Fibroblast of villous mesenchyme (primary cell): ENCODE measurements around the gene RECQL5. TPM values are rescaled to one million over a fixed set of nuclear protein-coding genes. Genes with fewer than 3 reads are reported as not detected.

Experiments used
- DNase-seq: peaks from one replicate; pipeline ENCODE4 v3.0.0-alpha.2; 2010; ENCODE audit warnings: low read depth
- H3K4me3 ChIP-seq: 2 replicates; pipeline ENCODE4 v1.5.1; 2011; ENCODE audit warnings: low read depth, mild to moderate bottlenecking, low read length
- total RNA-seq: library from RNA; depleted of rRNA; stranded (reverse); fragments of >200 nt; gene quantifications from 2 replicates; pipeline ENCODE4 v1.2.3, GENCODE V29; 2012
- TF ChIP-seq, protein P1 (sequence below): IDR thresholded peaks from 2 replicates; pipeline ENCODE4 v1.5.1; 2012; ENCODE audit warnings: low read depth, mild to moderate bottlenecking, low read length; ENCODE audit not compliant: insufficient read depth

RECQL5 gene
- total RNA-seq, 1 donor, result 20.7 TPM

DNA sequence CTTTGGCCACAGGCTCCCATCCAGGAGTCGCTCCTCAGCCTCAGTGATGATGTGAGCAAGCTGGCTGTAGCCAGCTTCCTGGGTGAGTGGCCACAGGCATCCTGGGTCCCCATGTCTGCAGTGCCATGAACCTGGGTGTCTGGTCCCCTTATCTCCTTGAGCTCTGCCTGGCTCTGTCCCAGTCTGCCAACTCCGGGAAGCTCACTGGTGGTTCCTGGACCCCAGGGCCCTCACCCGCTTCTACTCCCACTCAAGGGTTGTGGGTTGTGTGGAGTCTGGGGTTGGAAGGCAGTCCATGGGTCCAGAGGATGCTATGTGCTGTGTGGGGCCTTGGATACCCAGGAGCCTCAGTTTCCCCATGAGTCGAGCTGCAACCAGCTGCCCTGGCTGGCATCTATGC is 45.5 kb downstream of the RECQL5 start:
- DNase-seq, result no peak
- H3K4me3 ChIP-seq, result no peak overlapping the region
- TF ChIP-seq, protein P1, sequence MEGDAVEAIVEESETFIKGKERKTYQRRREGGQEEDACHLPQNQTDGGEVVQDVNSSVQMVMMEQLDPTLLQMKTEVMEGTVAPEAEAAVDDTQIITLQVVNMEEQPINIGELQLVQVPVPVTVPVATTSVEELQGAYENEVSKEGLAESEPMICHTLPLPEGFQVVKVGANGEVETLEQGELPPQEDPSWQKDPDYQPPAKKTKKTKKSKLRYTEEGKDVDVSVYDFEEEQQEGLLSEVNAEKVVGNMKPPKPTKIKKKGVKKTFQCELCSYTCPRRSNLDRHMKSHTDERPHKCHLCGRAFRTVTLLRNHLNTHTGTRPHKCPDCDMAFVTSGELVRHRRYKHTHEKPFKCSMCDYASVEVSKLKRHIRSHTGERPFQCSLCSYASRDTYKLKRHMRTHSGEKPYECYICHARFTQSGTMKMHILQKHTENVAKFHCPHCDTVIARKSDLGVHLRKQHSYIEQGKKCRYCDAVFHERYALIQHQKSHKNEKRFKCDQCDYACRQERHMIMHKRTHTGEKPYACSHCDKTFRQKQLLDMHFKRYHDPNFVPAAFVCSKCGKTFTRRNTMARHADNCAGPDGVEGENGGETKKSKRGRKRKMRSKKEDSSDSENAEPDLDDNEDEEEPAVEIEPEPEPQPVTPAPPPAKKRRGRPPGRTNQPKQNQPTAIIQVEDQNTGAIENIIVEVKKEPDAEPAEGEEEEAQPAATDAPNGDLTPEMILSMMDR, result no peak

GRCh38 chr17:75619506-75620431 is 47.2 kb downstream of the RECQL5 start:
- TF ChIP-seq, protein P1, result peak; percentile 55
- DNase-seq, result peak; percentile 25
- no peak overlapping the region for H3K4me3 ChIP-seq

DNA sequence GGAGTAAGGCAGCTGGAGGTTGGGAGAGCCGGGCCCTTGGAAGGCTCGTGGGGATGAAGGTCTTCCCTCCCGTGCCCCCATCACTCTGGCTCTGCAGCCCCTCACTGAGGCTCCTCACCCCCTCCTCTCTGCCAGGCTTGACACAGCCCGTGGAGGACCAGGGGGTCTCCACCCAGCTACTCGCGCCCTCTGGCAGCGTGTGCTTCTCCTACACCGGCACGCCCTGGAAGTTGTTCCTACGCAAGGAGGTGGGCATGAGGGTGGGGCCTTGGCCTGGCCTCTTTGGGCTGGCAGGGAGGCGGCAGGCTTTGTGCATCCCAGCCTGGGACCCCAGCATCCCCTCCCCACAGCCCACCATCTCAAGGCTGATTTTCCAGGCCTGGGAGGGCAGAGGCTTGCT is 49.3 kb downstream of the RECQL5 start:
- H3K4me3 ChIP-seq, result no peak overlapping the region
- TF ChIP-seq, protein P1, result no peak
- DNase-seq, result no peak

DNA sequence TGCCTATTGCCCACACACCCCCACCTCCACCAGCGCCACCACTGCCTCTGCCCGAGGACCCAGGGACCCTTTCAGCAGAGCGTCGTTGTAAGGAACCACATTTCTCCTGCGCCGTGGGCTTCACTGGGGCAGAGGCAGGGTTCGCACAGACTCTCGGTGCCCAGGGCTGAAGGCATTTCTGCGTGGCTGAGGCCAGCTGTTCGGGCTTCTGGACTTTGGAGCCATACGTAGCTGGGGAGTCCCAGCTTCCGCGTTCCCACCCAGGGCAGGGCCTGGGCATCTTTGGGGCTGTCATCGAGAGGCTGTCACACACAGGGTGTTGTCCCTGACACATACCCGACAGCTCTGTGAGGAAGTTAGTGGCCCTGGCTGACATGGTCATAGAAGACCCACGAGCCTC is 49.7 kb downstream of the RECQL5 start:
- DNase-seq, result no peak
- H3K4me3 ChIP-seq, result no peak overlapping the region
- TF ChIP-seq, protein P1, result no peak

GRCh38 chr17:75616521-75617122 is 50.3 kb downstream of the RECQL5 start:
- no peak overlapping the region for H3K4me3 ChIP-seq
- TF ChIP-seq, protein P1, result no peak
- no peak for DNase-seq

DNA sequence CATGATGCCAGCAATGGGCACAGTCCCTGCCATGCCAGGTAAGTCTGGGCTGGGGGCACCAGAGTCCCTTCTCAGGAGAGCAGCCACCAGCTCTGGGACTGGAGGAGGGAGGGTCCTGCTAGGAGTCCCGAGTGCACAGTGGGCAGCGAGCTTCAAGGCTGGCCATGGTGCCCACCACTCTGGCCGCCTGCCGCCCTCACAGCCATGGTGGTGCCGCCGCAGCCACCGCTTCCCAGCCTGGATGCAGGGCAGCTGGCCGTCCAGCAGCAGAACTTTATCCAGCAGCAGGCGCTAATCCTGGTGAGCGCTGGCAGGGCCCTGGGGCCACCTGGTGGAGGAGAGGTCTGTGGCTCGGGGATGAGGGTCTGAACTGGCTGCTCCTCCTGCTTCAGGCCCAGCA is 51.7 kb downstream of the RECQL5 start:
- TF ChIP-seq, protein P1, result no peak

More for the DNA sequence above, 51.7 kb downstream of the RECQL5 start:
- H3K4me3 ChIP-seq, result no peak overlapping the region
- DNase-seq, result no peak
